SK-N-SH (cell line): ENCODE results near the gene NTM. TPM values are rescaled to one million over a fixed set of nuclear protein-coding genes. Genes with fewer than 3 reads are reported as not detected.
A peak's percentile ranks its signal among the peaks of the same experiment; 100 is the strongest.

Source experiments
- CTCF ChIA-PET: fragments of 300-600, 350-600 bp; formaldehyde crosslinking; extraction: SDS; loops from one replicate; lab custom pipeline; 2021; lab: Yijun Ruan, JAX
- POLR2A ChIA-PET: fragments of 350-600 bp; sonication (Branson Sonifier 250); formaldehyde crosslinking; extraction: SDS; loops from one replicate; lab custom pipeline; 2020; ENCODE audit warnings: antibody characterized with exemption, inconsistent platforms; lab: Yijun Ruan, JAX
- DNase-seq: peaks from one replicate; pipeline ENCODE4 v3.0.0; 2012
- H2AFZ ChIP-seq: fragments of 200-600 bp; sonication (generic); 2 replicates; pipeline ENCODE4 v1.8.1; 2016; ENCODE audit warnings: antibody characterized with exemption, mild to moderate bottlenecking, low read depth
- H3F3A ChIP-seq: fragments of 200-600 bp; sonication (generic); replicated peaks from 2 replicates; pipeline ENCODE3; 2016; ENCODE audit warnings: antibody characterized with exemption, mild to moderate bottlenecking; ENCODE audit not compliant: insufficient read depth
- H3K27ac ChIP-seq, 2 experiments: fragments of 200-500 bp in 1 of 2; fragments of 200-600 bp in 1 of 2; sonication (Bioruptor generic) in 1 of 2; sonication (generic), shearing (Covaris generic) in 1 of 2; 2 replicates each; pipeline versions ENCODE4 v1.5.1 to v1.6.1; 2014 to 2016; ENCODE audit warnings: low read depth in 2 of 2, inconsistent platforms in 1 of 2, low read length in 1 of 2, mild to moderate bottlenecking in 1 of 2, mixed read lengths in 1 of 2
- H3K27me3 ChIP-seq: fragments of 200-600 bp; sonication (generic), shearing (Covaris generic); 2 replicates; pipeline ENCODE4 v1.6.1; 2016; ENCODE audit warnings: mixed run types; ENCODE audit not compliant: insufficient read depth
- H3K36me3 ChIP-seq, 2 experiments: fragments of 200-500 bp in 1 of 2; fragments of 200-600 bp in 1 of 2; sonication (Bioruptor generic) in 1 of 2; sonication (generic) in 1 of 2; replicated peaks in 1 of 2; 2 replicates each; pipeline versions ENCODE3 to v1.5.1; 2014 to 2016; ENCODE audit warnings: low read length in 1 of 2, mild to moderate bottlenecking in 1 of 2; ENCODE audit not compliant: insufficient read depth in 2 of 2, control insufficient read depth in 1 of 2
- H3K4me1 ChIP-seq, 2 experiments: fragments of 200-500 bp in 1 of 2; fragments of 200-600 bp in 1 of 2; sonication (Bioruptor generic) in 1 of 2; sonication (generic), shearing (Covaris generic) in 1 of 2; 2 replicates each; pipeline versions ENCODE4 v1.5.1 to v1.6.1; 2014 to 2016; ENCODE audit warnings: low read depth in 1 of 2, low read length in 1 of 2, mixed run types in 1 of 2; ENCODE audit not compliant: insufficient read depth in 2 of 2, control insufficient read depth in 1 of 2
- H3K4me2 ChIP-seq: fragments of 200-600 bp; sonication (generic), shearing (Covaris generic); 2 replicates; pipeline ENCODE4 v1.6.1; 2017; ENCODE audit warnings: mixed run types
- H3K4me3 ChIP-seq, 2 experiments: fragments of 200-500 bp in 1 of 2; fragments of 200-600 bp in 1 of 2; sonication (Bioruptor generic) in 1 of 2; sonication (generic), shearing (Covaris generic) in 1 of 2; 2 replicates each; pipeline versions ENCODE4 v1.5.1 to v1.8.1; 2014 to 2016; ENCODE audit warnings: low read depth in 2 of 2, inconsistent platforms in 1 of 2, low read length in 1 of 2, mild to moderate bottlenecking in 1 of 2, mixed read lengths in 1 of 2, moderate library complexity in 1 of 2
- H3K79me2 ChIP-seq: fragments of 200-600 bp; sonication (generic); 2 replicates; pipeline ENCODE4 v1.8.1; 2017; ENCODE audit warnings: mild to moderate bottlenecking; ENCODE audit not compliant: insufficient read depth
- H3K9ac ChIP-seq: fragments of 200-600 bp; sonication (generic); 2 replicates; pipeline ENCODE4 v1.6.1; 2017; ENCODE audit warnings: mixed run types
- H3K9me2 ChIP-seq: fragments of 200-600 bp; sonication (generic); 2 replicates; pipeline ENCODE4 v1.6.1; 2017; ENCODE audit warnings: mixed run types
- H3K9me3 ChIP-seq: fragments of 200-600 bp; sonication (generic); 2 replicates; pipeline ENCODE4 v1.6.1; 2017; ENCODE audit warnings: mixed run types, mild to moderate bottlenecking, moderate library complexity
- H4K20me1 ChIP-seq: fragments of 200-600 bp; sonication (generic); 2 replicates; pipeline ENCODE4 v1.6.1; 2017; ENCODE audit warnings: mild to moderate bottlenecking, mixed run types; ENCODE audit not compliant: insufficient read depth
- CHD2 ChIP-seq: fragments of 150-350 bp; IDR thresholded peaks from 2 replicates; pipeline ENCODE4 v1.6.1; 2018; ENCODE audit warnings: low read length; ENCODE audit not compliant: partially characterized antibody
- ELF1 ChIP-seq: IDR thresholded peaks from 2 replicates; pipeline ENCODE4 v1.4.0; 2012
- EP300 ChIP-seq, 2 experiments: IDR thresholded peaks; 2 replicates each; pipeline versions ENCODE4 v1.4.0 to v1.6.1; 2012; ENCODE audit warnings: borderline replicate concordance in 1 of 2, low read depth in 1 of 2, low read length in 1 of 2
- EZH2phosphoT487 ChIP-seq: fragments of 200-600 bp; sonication (generic); IDR thresholded peaks from 2 replicates; pipeline ENCODE4 v1.6.1; 2017; ENCODE audit warnings: low read depth, mixed run types, mild to moderate bottlenecking, antibody characterized with exemption, moderate library complexity, borderline replicate concordance
- FOSL2 ChIP-seq: IDR thresholded peaks from 2 replicates; pipeline ENCODE4 v1.4.0; 2012; ENCODE audit warnings: low read depth, mild to moderate bottlenecking, moderate library complexity, borderline replicate concordance
- FOXJ3 ChIP-seq: sonication (generic); formaldehyde crosslinking; IDR thresholded peaks from 2 replicates; pipeline ENCODE4 v1.5.1; 2020; ENCODE audit warnings: mild to moderate bottlenecking, missing genetic modification reagents
- FOXM1 ChIP-seq: IDR thresholded peaks from 2 replicates; pipeline ENCODE4 v1.4.0; 2012; ENCODE audit warnings: low read depth, mild to moderate bottlenecking
- GABPA ChIP-seq: IDR thresholded peaks from 2 replicates; pipeline ENCODE4 v1.4.0; 2012; ENCODE audit warnings: low read depth, mild to moderate bottlenecking
- IRF3 ChIP-seq: fragments of 150-350 bp; IDR thresholded peaks from 2 replicates; pipeline ENCODE4 v1.6.1; 2016; ENCODE audit warnings: mild to moderate bottlenecking, low read depth, low read length
- JUND ChIP-seq: IDR thresholded peaks from 2 replicates; pipeline ENCODE4 v1.4.0; 2012
- NRF1 ChIP-seq: IDR thresholded peaks from 2 replicates; pipeline ENCODE4 v1.6.1; 2012; ENCODE audit warnings: low read depth, mild to moderate bottlenecking, low read length
- PBX3 ChIP-seq: IDR thresholded peaks from 2 replicates; pipeline ENCODE4; 2012
- POLR2AphosphoS5 ChIP-seq: IDR thresholded peaks from 2 replicates; pipeline ENCODE4 v1.6.1; 2012; ENCODE audit warnings: low read depth, low read length
- RCOR1 ChIP-seq: fragments of 150-350 bp; IDR thresholded peaks from 2 replicates; pipeline ENCODE4 v1.6.1; 2017; ENCODE audit warnings: antibody characterized with exemption, low read length
- RFX5 ChIP-seq: IDR thresholded peaks from 2 replicates; pipeline ENCODE4 v1.6.1; 2012; ENCODE audit warnings: mild to moderate bottlenecking, improper control_type of control experiment, low read length
- RXRA ChIP-seq: IDR thresholded peaks from 2 replicates; pipeline ENCODE4 v1.4.0; 2012; ENCODE audit warnings: low read depth, mild to moderate bottlenecking, borderline replicate concordance
- TAF1 ChIP-seq: IDR thresholded peaks from 2 replicates; pipeline ENCODE4 v1.6.1; 2012; ENCODE audit warnings: low read depth, mild to moderate bottlenecking, low read length, moderate library complexity, borderline replicate concordance
- USF1 ChIP-seq: IDR thresholded peaks from 2 replicates; pipeline ENCODE4 v1.4.0; 2012; ENCODE audit warnings: low read depth, borderline replicate concordance
- WGBS: methylation state at CpG from one replicate; pipeline ENCODE4 v1.1.6; 2017; ENCODE audit warnings: low lambda C conversion rate; 5-methylcytosine and 5-hydroxymethylcytosine counted together
- polyA plus RNA-seq, 3 experiments: library from polyadenylated mRNA; depleted of rRNA; stranded (reverse); fragments of >200 nt; gene quantifications; 2 replicates each; pipeline ENCODE4 v1.2.3, GENCODE V29; 2012
- TF ChIP-seq, protein P1 (sequence below): IDR thresholded peaks from 2 replicates; pipeline ENCODE4 v1.6.1; 2012; ENCODE audit warnings: mild to moderate bottlenecking, low read depth, low read length, moderate library complexity

NTM gene
- polyA plus RNA-seq, 1 of the 3 experiments (the other 2 are of a cell fraction): 20.0 TPM

DNA sequence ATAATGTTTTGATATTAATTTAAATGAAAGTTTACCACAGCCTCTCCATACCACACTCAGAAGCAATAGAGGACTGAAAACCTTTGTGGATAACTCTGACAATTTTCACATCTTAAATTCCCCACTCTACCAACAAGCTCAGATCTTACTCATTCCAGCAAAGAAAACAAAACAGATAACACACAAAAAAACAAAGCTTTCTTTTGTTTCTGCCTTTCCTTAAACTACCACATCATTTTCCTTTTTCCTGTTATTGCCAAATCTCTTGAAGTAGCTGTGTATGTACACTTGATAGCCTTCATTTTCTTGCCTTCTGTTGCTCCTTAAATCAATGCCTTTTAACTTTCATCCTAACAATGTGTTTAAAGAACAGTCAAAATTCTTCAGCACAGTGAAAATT, 484.9 kb downstream of the NTM start:
- Histone ChIP-seq H4K20me1 (no peaks in the 10 kb centered on the region), H3F3A (peaks cover 5% of the 10 kb centered on the region), H3K9ac (no peak overlapping the region), H3K36me3 (no peaks in the 10 kb centered on the region), H3K27ac (no peak overlapping the region), H3K79me2 (no peaks in the 10 kb centered on the region), H3K9me2 (no peaks in the 10 kb centered on the region), H2AFZ (no peak overlapping the region), H3K4me1 (peaks cover 0 to 8% of the 10 kb centered on the region in 2 experiments; a peak in 1 of 4 replicates), H3K4me3 (0 out of 4 replicates have a peak overlapping the region, but pooled peaks of 1 of the 2 experiments have one; percentile 8), H3K9me3 (no peaks in the 10 kb centered on the region), H3K4me2 (no peak overlapping the region), H3K27me3 (no peaks in the 10 kb centered on the region)
- TF ChIP-seq POLR2AphosphoS5 (no peak), FOXJ3 (CRISPR knock-in tag) (no peak), FOSL2 (no peak), JUND (no peak), NRF1 (no peak), RCOR1 (no peak), RXRA (no peak)
- ChIA-PET POLR2A (no interaction called here), CTCF (interaction anchor here (1.3 to 2.3 kb wide), 2 partner anchors 13 to 173 kb away, joined by 3 to 8 read pairs; no protein-coding TSS in a partner anchor)
- no peak for DNase-seq

GRCh38 chr11:131857246-131857645, 486.8 kb downstream of the NTM start:
- H3K4me3 ChIP-seq: no peak overlapping the region
- WGBS: 72% methylated on average over 5 of the region's 5 CpGs
- H4K20me1 ChIP-seq: no peaks in the 10 kb centered on the region
- CTCF ChIA-PET: interaction anchor here (1.0 to 1.9 kb wide), 3 partner anchors 11 to 109 kb away, joined by 3 to 5 read pairs (median 5); no protein-coding TSS in a partner anchor
- peaks cover 2 to 10% of the 10 kb centered on the region in 2 experiments; a peak in 3 of 4 replicates for H3K4me1 ChIP-seq
- H3K27me3 ChIP-seq: no peaks in the 10 kb centered on the region
- H3K9me3 ChIP-seq: no peaks in the 10 kb centered on the region
- no peak overlapping the region for H3K27ac ChIP-seq
- H3K36me3 ChIP-seq: no peaks in the 10 kb centered on the region
- no peak for DNase-seq
- TF ChIP-seq JUND (no peak), TAF1 (no peak), RFX5 (no peak), USF1 (no peak), CHD2 (no peak), EZH2phosphoT487 (no peak), RXRA (no peak), GABPA (no peak), IRF3 (no peak), PBX3 (no peak), FOXM1 (no peak), FOXJ3 (CRISPR knock-in tag) (no peak), ELF1 (no peak), NRF1 (no peak), EP300 (IDR thresholded peaks at IDR 0.05; ENCODE audit: borderline replicate concordance in 1 of 2, low read depth in 1 of 2, low read length in 1 of 2) (no peak)
- TF ChIP-seq, protein P1, sequence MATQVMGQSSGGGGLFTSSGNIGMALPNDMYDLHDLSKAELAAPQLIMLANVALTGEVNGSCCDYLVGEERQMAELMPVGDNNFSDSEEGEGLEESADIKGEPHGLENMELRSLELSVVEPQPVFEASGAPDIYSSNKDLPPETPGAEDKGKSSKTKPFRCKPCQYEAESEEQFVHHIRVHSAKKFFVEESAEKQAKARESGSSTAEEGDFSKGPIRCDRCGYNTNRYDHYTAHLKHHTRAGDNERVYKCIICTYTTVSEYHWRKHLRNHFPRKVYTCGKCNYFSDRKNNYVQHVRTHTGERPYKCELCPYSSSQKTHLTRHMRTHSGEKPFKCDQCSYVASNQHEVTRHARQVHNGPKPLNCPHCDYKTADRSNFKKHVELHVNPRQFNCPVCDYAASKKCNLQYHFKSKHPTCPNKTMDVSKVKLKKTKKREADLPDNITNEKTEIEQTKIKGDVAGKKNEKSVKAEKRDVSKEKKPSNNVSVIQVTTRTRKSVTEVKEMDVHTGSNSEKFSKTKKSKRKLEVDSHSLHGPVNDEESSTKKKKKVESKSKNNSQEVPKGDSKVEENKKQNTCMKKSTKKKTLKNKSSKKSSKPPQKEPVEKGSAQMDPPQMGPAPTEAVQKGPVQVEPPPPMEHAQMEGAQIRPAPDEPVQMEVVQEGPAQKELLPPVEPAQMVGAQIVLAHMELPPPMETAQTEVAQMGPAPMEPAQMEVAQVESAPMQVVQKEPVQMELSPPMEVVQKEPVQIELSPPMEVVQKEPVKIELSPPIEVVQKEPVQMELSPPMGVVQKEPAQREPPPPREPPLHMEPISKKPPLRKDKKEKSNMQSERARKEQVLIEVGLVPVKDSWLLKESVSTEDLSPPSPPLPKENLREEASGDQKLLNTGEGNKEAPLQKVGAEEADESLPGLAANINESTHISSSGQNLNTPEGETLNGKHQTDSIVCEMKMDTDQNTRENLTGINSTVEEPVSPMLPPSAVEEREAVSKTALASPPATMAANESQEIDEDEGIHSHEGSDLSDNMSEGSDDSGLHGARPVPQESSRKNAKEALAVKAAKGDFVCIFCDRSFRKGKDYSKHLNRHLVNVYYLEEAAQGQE: no peak
- H3K9ac ChIP-seq: no peak overlapping the region
- no peak overlapping the region for H3K4me2 ChIP-seq
- H3K9me2 ChIP-seq: no peaks in the 10 kb centered on the region
- no peaks in the 10 kb centered on the region for H3K79me2 ChIP-seq
- peaks cover 5% of the 10 kb centered on the region for H3F3A ChIP-seq
- no peak overlapping the region for H2AFZ ChIP-seq
- POLR2A ChIA-PET: no interaction called here
